GM12878 (cell line): ENCODE measurements around the gene MACROD2. TPM values are rescaled to one million over a fixed set of nuclear protein-coding genes. Genes with fewer than 3 reads are reported as not detected.

Source experiments
- ATAC-seq: fragments of 200-7000 bp; cut with Tn5 transposase; 3 replicates; pipeline ENCODE4 v1.9.1; 2020; ENCODE audit warnings: mild to moderate bottlenecking, moderate library complexity
- BruUV-seq: library from RNA; stranded (reverse); fragments of 400-500 nt; replicated peaks from 2 replicates; lab custom pipeline; 2021; lab: Mats Ljungman, UMichigan
- CTCF ChIA-PET: fragments of 300-600 bp; sonication (Branson Sonifier 250); formaldehyde crosslinking; extraction: SDS; loops from one replicate; lab custom pipeline; 2021; ENCODE audit warnings: inconsistent platforms; lab: Yijun Ruan, JAX
- POLR2A ChIA-PET: fragments of 350-600 bp; formaldehyde crosslinking; extraction: SDS; loops from one replicate; lab custom pipeline; 2021; ENCODE audit warnings: inconsistent platforms; lab: Charles Lee
- RAD21 ChIA-PET: fragments of 300-600 bp; sonication (Branson Sonifier 250); formaldehyde crosslinking; loops from one replicate; lab custom pipeline; 2023; ENCODE audit warnings: antibody characterized with exemption; ENCODE audit not compliant: unreplicated experiment; lab: Charles Lee
- SMC1A ChIA-PET: fragments of 300-600 bp; sonication (Branson Sonifier 250); formaldehyde crosslinking; loops from one replicate; lab custom pipeline; 2023; ENCODE audit not compliant: unreplicated experiment, uncharacterized antibody; lab: Charles Lee
- DNase-seq: peaks from one replicate; pipeline ENCODE4 v3.0.0-alpha.2; 2011; ENCODE audit warnings: low read depth, low spot score
- FAIRE-seq: peaks from 3 replicates; lab custom pipeline; 2011; peaks lifted over from hg19 to GRCh38; lab: Jason Lieb, UNC
- H2AFZ ChIP-seq: 2 replicates; pipeline ENCODE4 v1.6.0; 2011; ENCODE audit warnings: low read depth, low read length, control low read depth; ENCODE audit not compliant: control insufficient read depth
- H3K27ac ChIP-seq: 2 replicates; pipeline ENCODE4 v1.5.1; 2011; ENCODE audit warnings: control low read depth; ENCODE audit not compliant: control insufficient read depth, insufficient read depth
- H3K27me3 ChIP-seq, 2 experiments: replicated peaks in 1 of 2; 2 replicates each; pipeline versions ENCODE4 v1.6.0 to v1.6.1; 2011; ENCODE audit warnings: low read length in 1 of 2; ENCODE audit not compliant: control insufficient read depth in 2 of 2, insufficient read depth in 2 of 2
- H3K36me3 ChIP-seq, 2 experiments: 2 replicates each; pipeline ENCODE4 v1.5.1; 2011; ENCODE audit warnings: low read length in 1 of 2; ENCODE audit not compliant: control insufficient read depth in 2 of 2, insufficient read depth in 2 of 2
- H3K4me1 ChIP-seq: 2 replicates; pipeline ENCODE4 v1.6.1; 2011; ENCODE audit warnings: mild to moderate bottlenecking, low read length, moderate library complexity, mixed read lengths; ENCODE audit not compliant: control insufficient read depth, insufficient read depth
- H3K4me2 ChIP-seq: 2 replicates; pipeline ENCODE4 v1.6.0; 2011; ENCODE audit warnings: control low read depth; ENCODE audit not compliant: control insufficient read depth, insufficient read depth
- H3K4me3 ChIP-seq: fragments of 200-600 bp; sonication (generic); 2 replicates; pipeline ENCODE4 v1.5.1; 2016
- H3K79me2 ChIP-seq: 2 replicates; pipeline ENCODE4 v1.6.0; 2011; ENCODE audit warnings: low read length; ENCODE audit not compliant: control insufficient read depth, insufficient read depth
- H3K9ac ChIP-seq: 2 replicates; pipeline ENCODE4 v1.8.0; 2011; ENCODE audit warnings: low read length, control low read depth, mixed read lengths; ENCODE audit not compliant: control insufficient read depth, insufficient read depth
- H3K9me3 ChIP-seq: replicated peaks from 3 replicates; pipeline ENCODE4 v1.5.1; 2011; ENCODE audit warnings: mild to moderate bottlenecking, low read length; ENCODE audit not compliant: control insufficient read depth, insufficient read depth
- H4K20me1 ChIP-seq: 2 replicates; pipeline ENCODE4 v1.6.0; 2011; ENCODE audit not compliant: control insufficient read depth, insufficient read depth
- BRCA1 ChIP-seq: IDR thresholded peaks from 2 replicates; pipeline ENCODE4 v1.6.1; 2011; ENCODE audit warnings: low read depth, low read length, improper control_type of control experiment
- CREB1 ChIP-seq: IDR thresholded peaks from 2 replicates; pipeline ENCODE4 v1.6.1; 2012; ENCODE audit warnings: low read depth, mild to moderate bottlenecking, inconsistent platforms
- MYC ChIP-seq: IDR thresholded peaks from 2 replicates; pipeline ENCODE4 v1.6.1; 2011; ENCODE audit warnings: mild to moderate bottlenecking, low read length, moderate library complexity, inconsistent platforms; ENCODE audit not compliant: insufficient read depth, insufficient replicate concordance, insufficient read length, severe bottlenecking
- NFYB ChIP-seq: IDR thresholded peaks from 2 replicates; pipeline ENCODE4 v1.6.1; 2011; ENCODE audit warnings: low read depth, mild to moderate bottlenecking, low read length, improper control_type of control experiment, moderate library complexity; ENCODE audit not compliant: insufficient read depth
- NKRF ChIP-seq: fragments of 450-650 bp; conservative IDR thresholded peaks from 2 replicates; pipeline ENCODE4 v1.6.1; 2017; ENCODE audit warnings: mild to moderate bottlenecking, moderate library complexity
- POLR2AphosphoS2 ChIP-seq: IDR thresholded peaks from 2 replicates; pipeline ENCODE4 v1.6.1; 2011; ENCODE audit warnings: low read depth, mild to moderate bottlenecking, low read length, improper control_type of control experiment, moderate library complexity
- RAD21 ChIP-seq: IDR thresholded peaks from 2 replicates; pipeline ENCODE4 v1.6.1; 2011; ENCODE audit warnings: mild to moderate bottlenecking, low read depth, low read length, moderate library complexity; ENCODE audit not compliant: insufficient read depth
- RELA ChIP-seq: fragments of 450-650 bp; IDR thresholded peaks from 2 replicates; pipeline ENCODE4 v1.8.0; 2014; ENCODE audit warnings: borderline replicate concordance; ENCODE audit not compliant: partially characterized antibody
- RUNX3 ChIP-seq: IDR thresholded peaks from 2 replicates; pipeline ENCODE4 v1.6.1; 2012; ENCODE audit warnings: low read length, inconsistent platforms
- SMAD1 ChIP-seq: fragments of 450-650 bp; IDR thresholded peaks from 2 replicates; pipeline ENCODE4 v1.6.1; 2018; ENCODE audit warnings: mild to moderate bottlenecking, low read depth; ENCODE audit not compliant: partially characterized antibody
- SMARCA5 ChIP-seq: fragments of 450-650 bp; IDR thresholded peaks from 2 replicates; pipeline ENCODE4 v1.6.1; 2017; ENCODE audit warnings: mild to moderate bottlenecking
- SMC3 ChIP-seq: IDR thresholded peaks from 2 replicates; pipeline ENCODE4 v1.6.1; 2011; ENCODE audit warnings: low read length, improper control_type of control experiment, borderline replicate concordance
- SUPT20H ChIP-seq: IDR thresholded peaks from 2 replicates; pipeline ENCODE4 v1.6.1; 2011; ENCODE audit warnings: low read depth, mild to moderate bottlenecking, low read length, moderate library complexity, borderline replicate concordance; ENCODE audit not compliant: control insufficient read depth
- TARDBP ChIP-seq: IDR thresholded peaks from 2 replicates; pipeline ENCODE4 v1.6.1; 2016; ENCODE audit warnings: borderline replicate concordance
- YBX1 ChIP-seq: fragments of 450-650 bp; IDR thresholded peaks from 2 replicates; pipeline ENCODE4 v1.6.1; 2016; ENCODE audit warnings: antibody characterized with exemption
- YY1 ChIP-seq: IDR thresholded peaks from 2 replicates; pipeline ENCODE4 v1.6.1; 2011; ENCODE audit warnings: low read depth, mild to moderate bottlenecking, low read length
- ZSCAN29 ChIP-seq: fragments of 450-650 bp; IDR thresholded peaks from 2 replicates; pipeline ENCODE4 v1.6.1; 2017; ENCODE audit warnings: mild to moderate bottlenecking, moderate library complexity
- WGBS: methylation state at CpG from one replicate; pipeline ENCODE4 v1.1.6; 2016; ENCODE audit warnings: low lambda C conversion rate; ENCODE audit not compliant: insufficient replicate concordance, insufficient coverage; ENCODE audit errors: missing lambda C conversion rate; 5-methylcytosine and 5-hydroxymethylcytosine counted together
- in situ Hi-C: fragments of 300-500 bp; cut with MboI; formaldehyde crosslinking; loops from 9 replicates; pipeline ENCODE4 v1.14.3; 2018; ENCODE audit warnings: mixed read lengths
- intact Hi-C: fragments of 100-400 bp; cut with micrococcal nuclease; formaldehyde crosslinking; loops from one replicate; pipeline ENCODE4 v1.14.2; 2022; ENCODE audit not compliant: unreplicated experiment
- polyA plus RNA-seq, 11 experiments: library from polyadenylated mRNA; depleted of rRNA in 4 of 11; unstranded in 6 of 11; stranded (reverse) in 5 of 11; fragments of >200 nt; fragmentation: Nextera tagmentation in 4 of 11; fragmentation: Illumina TruSeq in 1 of 11; extraction: Ambion mirVana in 4 of 11; extraction: Trizol in 1 of 11; gene quantifications; 1 replicate in 1 of 11; 2 replicates in 10 of 11; pipeline versions ENCODE4 v1.2.1 to v1.2.3, GENCODE V29; 2011 to 2016; ENCODE audit warnings: inconsistent platforms in 2 of 11, missing spikeins in 2 of 11, low read depth in 1 of 11
- total RNA-seq, 4 experiments: library from RNA; depleted of rRNA in 3 of 4; stranded (reverse); fragments of >200 nt in 3 of 4; fragmentation: Illumina TruSeq in 1 of 4; extraction: Trizol in 1 of 4; gene quantifications; 2 replicates each; pipeline versions ENCODE4 v1.2.1 to v1.2.3, GENCODE V29; 2013 to 2021
- TF ChIP-seq, protein P1 (sequence below): fragments of 450-650 bp; formaldehyde crosslinking; IDR thresholded peaks from 2 replicates; pipeline ENCODE4 v1.4.0; 2020; ENCODE audit warnings: mild to moderate bottlenecking, moderate library complexity

Gene MACROD2
- total and polyA plus RNA-seq, 10 of the 15 experiments (the other 5 are each of a cell fraction or from before 2014, with no cell fraction given), result 1.1 to 21.5 (median 2.2) TPM

GRCh38 chr20:15236812-15237211, 1241.5 kb downstream of the MACROD2 start:
- in situ Hi-C loops, result loop anchor here (10.0 kb wide), 1 partner anchor 902 kb away; the partner anchor contains the start of gene FLRT3
- Histone ChIP-seq H3K4me1 (no peaks in the 10 kb centered on the region), H3K27me3 (no peaks in the 10 kb centered on the region), H3K9ac (no peak overlapping the region), H3K9me3 (no peaks in the 10 kb centered on the region), H3K27ac (no peak overlapping the region), H3K36me3 (no peaks in the 10 kb centered on the region), H4K20me1 (no peaks in the 10 kb centered on the region), H3K4me3 (no peak overlapping the region), H3K79me2 (no peaks in the 10 kb centered on the region), H3K4me2 (no peak overlapping the region), H2AFZ (no peak overlapping the region)
- FAIRE-seq (peak; percentile 78), DNase-seq (peak; percentile 38), ATAC-seq (peak; percentile 96)
- SMC1A ChIA-PET, result interaction anchor here (1.0 to 2.0 kb wide), 3 partner anchors 18 to 899 kb away, joined by 3 to 12 read pairs (median 3); partner anchors contain the start of gene FLRT3
- no TSS peak for BruUV-seq
- RAD21 ChIA-PET, result interaction anchor here (4.2 kb wide), 1 partner anchor 900 kb away, joined by 22 read pairs; the partner anchor contains the start of gene FLRT3
- intact Hi-C loops, result loop anchor here (1.0 to 10.0 kb wide), 3 partner anchors 282 to 900 kb away; partner anchors contain the start of gene FLRT3
- CTCF ChIA-PET, result interaction anchor here (1.0 to 3.7 kb wide), 4 partner anchors 11 to 1094 kb away, joined by 3 to 25 read pairs (median 8); partner anchors contain the start of gene FLRT3
- POLR2A ChIA-PET, result no interaction called here
- 6% methylated on average over 1 of the region's 1 CpG for WGBS
- TF ChIP-seq SMC3, result peak; percentile 70
- TF ChIP-seq RUNX3, result peak; percentile 68
- TF ChIP-seq SMAD1, result no peak
- no peak for TF ChIP-seq CREB1
- TF ChIP-seq RAD21, result peak; percentile 87
- no peak for TF ChIP-seq SUPT20H
- TF ChIP-seq NKRF, result no peak
- no peak for TF ChIP-seq RELA
- TF ChIP-seq SMARCA5, result no peak
- no peak for TF ChIP-seq TARDBP
- TF ChIP-seq YBX1, result no peak
- no peak for TF ChIP-seq POLR2AphosphoS2
- no peak for TF ChIP-seq NFYB
- no peak for TF ChIP-seq ZSCAN29
- peak; percentile 52; the same call in 1 of the 2 replicates for TF ChIP-seq YY1
- TF ChIP-seq, protein P1, sequence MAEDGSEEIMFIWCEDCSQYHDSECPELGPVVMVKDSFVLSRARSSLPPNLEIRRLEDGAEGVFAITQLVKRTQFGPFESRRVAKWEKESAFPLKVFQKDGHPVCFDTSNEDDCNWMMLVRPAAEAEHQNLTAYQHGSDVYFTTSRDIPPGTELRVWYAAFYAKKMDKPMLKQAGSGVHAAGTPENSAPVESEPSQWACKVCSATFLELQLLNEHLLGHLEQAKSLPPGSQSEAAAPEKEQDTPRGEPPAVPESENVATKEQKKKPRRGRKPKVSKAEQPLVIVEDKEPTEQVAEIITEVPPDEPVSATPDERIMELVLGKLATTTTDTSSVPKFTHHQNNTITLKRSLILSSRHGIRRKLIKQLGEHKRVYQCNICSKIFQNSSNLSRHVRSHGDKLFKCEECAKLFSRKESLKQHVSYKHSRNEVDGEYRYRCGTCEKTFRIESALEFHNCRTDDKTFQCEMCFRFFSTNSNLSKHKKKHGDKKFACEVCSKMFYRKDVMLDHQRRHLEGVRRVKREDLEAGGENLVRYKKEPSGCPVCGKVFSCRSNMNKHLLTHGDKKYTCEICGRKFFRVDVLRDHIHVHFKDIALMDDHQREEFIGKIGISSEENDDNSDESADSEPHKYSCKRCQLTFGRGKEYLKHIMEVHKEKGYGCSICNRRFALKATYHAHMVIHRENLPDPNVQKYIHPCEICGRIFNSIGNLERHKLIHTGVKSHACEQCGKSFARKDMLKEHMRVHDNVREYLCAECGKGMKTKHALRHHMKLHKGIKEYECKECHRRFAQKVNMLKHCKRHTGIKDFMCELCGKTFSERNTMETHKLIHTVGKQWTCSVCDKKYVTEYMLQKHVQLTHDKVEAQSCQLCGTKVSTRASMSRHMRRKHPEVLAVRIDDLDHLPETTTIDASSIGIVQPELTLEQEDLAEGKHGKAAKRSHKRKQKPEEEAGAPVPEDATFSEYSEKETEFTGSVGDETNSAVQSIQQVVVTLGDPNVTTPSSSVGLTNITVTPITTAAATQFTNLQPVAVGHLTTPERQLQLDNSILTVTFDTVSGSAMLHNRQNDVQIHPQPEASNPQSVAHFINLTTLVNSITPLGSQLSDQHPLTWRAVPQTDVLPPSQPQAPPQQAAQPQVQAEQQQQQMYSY, result no peak
- TF ChIP-seq BRCA1, result no peak
- no peak for TF ChIP-seq MYC
